ENCODE results near the gene OMA1.
"Not testable (repeated sequence)": the region's sequence is repeated elsewhere in the genome, so short reads cannot be mapped to it uniquely, and the experiment has no call there.

Gene OMA1

DNA sequence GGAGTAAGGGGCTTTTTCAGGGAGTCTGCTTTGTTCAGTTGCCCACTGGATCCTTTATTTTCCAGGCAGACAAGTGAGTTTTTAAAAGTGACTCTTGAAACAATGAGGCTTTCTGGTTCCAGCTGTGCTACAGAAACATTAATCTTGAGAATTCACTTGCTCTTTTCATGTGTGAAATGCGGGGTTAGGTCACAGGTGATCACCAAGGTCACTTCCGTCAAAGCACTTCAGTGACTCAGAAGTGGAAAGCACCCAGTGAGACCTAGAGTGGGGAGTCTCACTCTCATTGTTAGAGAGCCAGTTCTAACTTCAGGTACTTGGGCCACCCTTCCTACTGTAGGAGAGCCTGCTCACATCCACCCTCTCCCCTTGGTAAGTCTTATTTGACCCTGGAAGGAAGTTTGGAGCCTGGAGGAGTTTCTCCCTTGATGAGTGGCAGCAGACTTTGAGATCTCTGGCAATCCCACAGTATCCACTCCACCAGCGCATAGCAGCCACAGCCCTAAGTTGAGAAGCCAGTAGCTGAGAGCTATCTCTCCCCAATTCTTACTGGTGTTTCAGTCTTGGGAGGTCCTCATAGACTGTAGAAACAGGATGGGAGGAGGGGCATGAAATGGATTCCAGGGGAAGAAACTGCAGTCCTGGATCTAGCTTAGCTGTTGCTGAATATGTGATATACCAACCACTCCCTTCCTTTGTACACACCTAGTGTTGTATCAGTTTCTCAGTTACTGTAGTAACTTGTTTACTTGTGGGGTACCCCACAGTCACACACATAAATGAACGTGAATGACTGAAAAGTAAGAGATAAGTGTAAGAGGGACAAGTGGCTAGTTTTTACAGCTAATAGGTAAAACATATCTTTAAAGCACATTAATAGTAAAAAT, 27.4 kb upstream of the OMA1 start:
- DNase-seq: no peak

DNA sequence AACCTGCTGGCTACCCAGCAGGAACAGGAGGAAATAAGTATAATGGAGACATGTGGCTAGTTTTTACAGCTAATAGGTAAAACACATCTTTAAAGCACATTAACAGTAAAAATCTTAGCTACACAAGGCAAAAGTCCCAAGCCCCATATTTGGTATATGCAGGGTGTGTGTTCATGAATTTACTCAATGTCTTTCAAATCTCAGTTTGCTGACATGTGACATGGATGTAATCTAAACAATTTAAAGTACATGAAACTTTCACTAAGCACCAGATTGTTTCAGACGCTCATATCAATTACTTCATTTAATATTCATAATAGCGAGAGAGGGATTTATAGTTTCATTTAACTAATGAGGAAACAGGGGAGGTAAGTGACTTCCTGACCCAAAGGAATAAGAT, 26.6 kb upstream of the OMA1 start:
- no peak for DNase-seq

DNA sequence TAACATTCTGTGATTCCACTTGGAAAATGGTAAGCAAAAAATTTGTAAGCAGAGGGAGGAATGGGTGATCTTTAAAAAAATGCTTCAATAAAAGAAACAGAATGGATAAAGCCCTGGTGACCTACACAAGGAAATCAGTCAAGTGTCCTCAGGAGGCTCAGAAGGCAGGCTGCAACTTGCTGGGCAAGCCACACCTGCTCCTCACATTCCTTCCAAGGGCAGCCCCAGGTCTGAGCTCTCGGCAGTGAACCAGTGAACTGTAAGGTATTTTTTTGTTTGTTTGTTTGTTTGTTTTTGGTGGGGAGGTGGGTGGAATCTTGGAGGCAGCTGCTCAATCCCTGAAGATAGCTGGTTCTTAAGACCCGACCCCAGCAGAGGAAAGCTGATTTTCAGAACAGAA, 26.2 kb upstream of the OMA1 start:
- no peak for DNase-seq

DNA sequence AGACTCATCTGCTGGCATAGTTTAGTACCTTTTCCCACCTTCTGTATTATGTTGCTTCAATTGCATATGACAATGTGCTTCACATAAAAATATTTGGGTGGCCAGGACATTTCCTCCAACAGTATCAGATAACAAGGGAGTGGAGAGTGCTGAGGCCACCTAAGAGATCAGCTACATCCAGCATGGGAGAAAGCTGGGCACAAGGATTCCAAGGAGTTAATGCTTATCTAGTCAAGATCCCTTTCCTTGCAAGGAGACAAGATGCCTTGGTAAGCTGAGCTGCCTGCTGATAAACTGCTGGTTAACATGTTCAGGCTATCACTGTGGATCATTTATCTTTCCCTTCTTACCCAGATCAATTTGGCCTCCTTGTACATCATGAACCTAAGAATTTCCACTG, 25.1 kb upstream of the OMA1 start:
- no peak for DNase-seq

DNA sequence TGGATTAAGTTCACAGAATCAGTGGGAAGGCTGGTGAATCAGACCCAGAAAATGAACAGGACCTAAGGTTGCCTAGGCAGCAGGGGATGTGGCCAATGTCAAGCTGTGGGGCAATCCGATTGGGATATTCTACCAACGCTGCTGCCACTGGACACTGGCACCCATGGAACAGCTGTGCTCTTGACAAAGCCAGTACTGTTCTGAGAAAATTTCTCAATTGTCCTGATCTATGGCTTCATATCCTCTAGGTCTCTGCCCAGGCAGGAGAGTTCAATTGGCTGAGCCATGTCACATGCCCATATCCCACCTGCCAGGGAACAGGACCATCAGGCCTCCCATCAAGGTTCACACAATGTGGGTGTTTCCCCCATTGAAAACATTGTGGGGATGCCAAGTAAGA, 24.3 kb upstream of the OMA1 start:
- DNase-seq: peak in 14 of 58 donors; percentile 3 to 50 (median 36)

DNA sequence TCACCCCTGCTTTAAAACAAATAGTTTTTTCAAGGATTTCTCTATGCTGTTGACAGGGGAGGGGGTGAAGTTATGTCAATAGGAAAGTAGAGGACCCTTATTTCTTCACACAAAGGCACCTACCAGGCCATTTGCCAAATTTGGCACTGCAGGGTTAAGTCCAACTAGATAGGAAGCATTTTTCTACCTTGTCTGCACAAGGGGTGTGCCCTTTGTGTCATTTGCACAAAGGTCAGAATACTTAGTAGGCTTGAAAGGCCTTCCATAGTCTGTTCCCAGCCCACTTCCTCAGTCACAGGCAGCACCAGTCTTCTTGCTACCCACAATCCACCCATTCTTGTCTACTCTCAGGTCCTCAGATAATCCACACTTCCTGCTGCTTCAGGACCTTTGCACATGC, 23.6 kb upstream of the OMA1 start:
- DNase-seq: no peak

DNA sequence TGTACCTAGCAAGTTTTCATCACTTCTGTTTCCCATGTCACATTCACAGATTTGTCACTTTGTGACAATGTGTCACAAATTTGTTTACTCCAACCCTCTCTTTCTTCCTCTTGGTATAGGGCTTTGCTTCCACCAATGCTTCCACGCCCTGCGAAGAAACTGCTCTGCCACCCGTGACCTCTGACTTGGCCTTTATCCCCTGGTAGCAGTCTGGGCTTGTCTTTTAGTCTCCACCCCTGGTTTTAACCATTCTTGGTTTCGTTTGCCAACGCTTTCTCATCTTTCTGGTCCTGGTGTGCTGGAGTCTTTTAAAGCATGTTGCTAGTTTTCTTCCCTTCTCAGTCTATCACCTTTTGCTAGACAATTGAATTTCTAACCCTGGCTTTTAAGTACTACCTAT, 22.4 kb upstream of the OMA1 start:
- no peak for DNase-seq

DNA sequence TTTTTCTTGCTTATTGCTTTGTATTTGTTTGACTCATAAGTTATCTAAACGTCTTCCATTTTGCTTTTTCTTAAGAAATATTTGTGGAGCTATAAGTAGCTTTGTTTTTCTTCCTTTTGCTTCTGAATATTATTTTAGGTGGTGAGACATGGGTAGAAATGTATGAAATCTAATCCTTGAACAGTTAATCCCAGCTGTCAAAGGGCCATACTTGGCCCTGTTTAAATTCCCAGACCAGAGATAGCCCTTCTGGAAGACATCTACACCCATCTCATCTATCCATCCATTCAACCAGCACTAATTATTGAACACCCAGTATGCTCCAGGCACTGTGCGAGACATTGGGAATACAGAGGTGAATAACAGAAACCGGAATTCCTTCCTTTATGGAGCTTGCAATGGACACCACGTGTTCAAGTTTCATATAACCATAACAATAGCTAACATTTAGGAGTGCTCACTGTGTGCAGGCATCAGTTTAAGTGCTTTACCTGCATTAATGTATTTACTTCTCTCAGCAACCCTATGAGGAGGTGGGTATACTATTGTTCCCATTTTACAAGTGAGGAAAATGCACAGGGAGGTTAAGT, 21.8 kb upstream of the OMA1 start:
- DNase-seq: no peak

DNA sequence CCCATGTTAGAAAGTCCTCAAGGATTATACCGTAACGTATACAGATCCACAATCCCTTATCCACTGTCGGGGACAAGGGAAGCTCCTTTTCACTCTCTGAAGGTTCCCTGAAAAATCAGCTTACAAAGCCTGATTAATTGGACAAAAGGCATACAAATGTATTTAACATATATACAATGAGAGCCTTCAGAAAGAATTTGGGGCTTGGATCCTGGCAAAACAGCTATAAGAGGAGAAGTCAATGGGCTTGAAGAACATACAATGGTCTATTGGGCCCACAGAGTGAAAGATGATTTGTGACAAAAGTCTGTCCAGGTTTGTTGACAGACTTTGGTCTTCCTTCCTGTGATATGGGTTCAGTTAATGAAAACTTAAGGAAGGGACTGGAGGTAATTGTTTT, 19.8 kb upstream of the OMA1 start:
- no peak for DNase-seq

DNA sequence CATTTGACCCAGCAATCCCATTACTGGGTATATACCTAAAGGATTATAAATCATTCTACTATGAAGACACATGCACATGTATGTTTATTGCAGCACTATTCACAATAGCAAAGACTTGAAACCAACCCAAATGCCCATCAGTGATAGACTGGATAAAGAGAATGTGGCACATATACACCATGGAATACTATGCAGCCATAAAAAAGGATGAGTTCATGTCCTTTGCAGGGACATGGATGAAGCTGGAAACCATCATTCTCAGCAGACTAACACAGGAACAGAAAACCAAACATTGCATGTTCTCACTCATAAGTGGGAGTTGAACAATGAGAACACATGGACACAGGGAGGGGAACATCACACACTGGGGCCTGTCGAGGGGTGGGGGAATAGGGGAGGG, 17.2 kb upstream of the OMA1 start:
- DNase-seq: not testable (repeated sequence)

DNA sequence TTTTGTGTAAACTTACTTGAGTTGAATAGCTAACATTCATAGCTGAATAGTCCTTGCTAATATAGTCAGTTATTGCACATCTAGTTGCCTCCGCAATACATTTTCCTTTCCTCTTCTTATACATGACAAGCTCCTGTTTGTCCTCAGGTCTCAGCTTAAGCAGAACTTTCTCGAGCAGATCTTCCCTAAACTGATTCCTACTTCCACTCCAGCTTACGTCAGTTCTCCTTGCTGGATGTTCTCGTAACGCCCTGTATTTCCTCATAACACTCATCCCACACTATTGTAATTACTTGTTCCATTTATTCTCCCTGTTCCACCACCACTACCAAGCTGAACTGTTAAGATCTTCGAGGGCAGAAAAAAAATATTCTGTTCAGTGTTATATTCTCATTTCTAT, 15.1 kb upstream of the OMA1 start:
- no peak for DNase-seq

DNA sequence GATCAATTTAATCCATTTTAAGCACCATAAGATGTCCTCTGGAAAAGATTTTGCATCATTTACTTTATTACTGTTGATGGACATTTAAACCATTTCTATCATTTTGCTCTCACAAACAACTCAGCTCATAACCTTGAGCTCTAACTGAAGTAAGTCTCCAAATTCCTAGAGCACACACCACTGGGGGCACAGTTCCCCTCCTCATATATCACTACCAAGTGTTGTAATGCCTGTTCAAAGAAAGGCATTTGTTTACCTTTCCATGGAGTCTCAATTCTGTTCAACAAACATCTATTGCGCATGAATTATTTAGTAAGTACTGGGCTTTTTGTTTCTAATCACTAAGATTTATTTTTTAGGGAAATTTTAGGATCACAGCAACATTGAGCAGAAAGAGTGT, 8.9 kb upstream of the OMA1 start:
- DNase-seq: no peak

DNA sequence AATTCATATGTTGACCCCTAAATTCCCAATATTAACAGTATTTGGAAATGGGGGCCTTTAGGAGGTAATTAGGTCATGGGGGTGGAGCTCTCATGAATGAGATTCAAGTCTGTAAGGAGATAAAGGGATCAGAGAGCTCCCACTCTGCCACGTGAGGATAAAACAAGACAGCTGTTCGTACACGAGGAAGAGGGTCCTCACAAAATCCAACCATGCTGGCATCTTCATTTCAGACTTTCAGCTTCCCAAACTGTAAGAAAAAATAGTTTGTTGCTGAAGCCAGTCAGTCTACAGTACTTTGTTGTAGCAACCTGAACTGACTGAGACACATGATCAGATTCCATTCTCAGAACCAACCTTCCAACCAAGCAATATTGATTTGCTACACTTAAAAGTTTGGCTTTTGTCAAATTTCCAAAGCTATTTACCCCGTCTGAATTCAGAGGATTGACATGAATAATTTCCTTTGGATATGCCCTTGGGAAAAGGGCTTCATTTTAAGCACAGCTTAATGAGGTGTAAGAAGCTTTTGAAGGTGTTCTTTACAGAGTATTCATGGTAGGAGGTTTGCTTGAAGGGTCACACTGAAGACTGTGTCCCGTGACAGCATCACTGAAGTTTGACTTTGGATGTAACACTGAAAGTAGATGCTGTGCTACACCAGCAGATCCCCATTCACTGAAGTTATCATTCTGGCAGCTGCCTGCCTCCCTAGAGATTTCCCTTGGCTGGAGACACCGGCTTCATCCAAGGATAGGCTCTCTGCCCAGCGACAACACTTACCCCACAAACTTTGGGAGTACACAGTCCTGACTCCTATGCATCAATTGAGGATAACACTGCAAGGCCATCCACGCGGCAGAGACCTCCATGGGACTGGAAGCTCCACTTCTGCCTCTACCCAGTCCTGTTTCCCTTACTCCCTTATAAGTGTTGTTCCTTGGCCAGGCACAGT, 4.9 kb upstream of the OMA1 start:
- no peak for DNase-seq

DNA sequence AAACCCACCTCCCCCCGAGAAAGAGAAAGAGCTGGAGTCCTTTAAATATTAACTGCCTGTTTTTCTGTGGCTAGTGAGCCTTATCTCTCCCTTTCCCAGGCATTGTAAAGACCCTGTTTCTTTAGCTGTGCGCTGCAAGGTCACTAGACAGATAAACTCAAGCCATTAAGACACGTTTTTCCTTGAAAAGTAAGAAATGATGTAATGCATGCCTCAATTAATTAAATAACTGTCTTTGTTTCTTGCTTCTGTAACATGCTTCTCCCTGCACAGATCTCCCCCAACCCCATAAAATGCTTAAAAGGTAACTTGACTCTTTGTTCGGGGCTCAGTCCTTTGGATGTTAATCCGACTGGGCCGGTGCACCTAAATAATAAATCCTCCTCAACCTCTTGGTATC, 2.8 kb upstream of the OMA1 start:
- not testable (repeated sequence) for DNase-seq

DNA sequence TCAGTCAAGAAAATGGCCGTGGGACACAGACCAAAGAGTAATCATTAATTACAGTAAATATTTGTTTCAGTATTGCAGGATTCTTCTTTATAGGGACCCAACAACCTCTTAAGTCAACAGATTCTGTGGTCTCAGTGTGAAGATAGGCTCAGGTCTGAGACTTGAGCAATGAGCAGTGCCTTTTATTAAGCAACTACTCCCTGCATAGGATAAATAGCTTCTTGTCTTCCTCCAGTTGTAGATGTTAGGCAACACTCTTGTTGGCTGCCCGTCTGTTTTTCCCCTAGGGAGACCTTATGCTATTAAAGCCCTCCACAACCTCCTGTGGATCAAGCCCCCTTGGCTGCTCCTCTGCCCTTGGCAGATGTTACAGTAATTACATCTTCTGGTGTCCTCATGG, 1.8 kb upstream of the OMA1 start:
- no peak for DNase-seq

DNA sequence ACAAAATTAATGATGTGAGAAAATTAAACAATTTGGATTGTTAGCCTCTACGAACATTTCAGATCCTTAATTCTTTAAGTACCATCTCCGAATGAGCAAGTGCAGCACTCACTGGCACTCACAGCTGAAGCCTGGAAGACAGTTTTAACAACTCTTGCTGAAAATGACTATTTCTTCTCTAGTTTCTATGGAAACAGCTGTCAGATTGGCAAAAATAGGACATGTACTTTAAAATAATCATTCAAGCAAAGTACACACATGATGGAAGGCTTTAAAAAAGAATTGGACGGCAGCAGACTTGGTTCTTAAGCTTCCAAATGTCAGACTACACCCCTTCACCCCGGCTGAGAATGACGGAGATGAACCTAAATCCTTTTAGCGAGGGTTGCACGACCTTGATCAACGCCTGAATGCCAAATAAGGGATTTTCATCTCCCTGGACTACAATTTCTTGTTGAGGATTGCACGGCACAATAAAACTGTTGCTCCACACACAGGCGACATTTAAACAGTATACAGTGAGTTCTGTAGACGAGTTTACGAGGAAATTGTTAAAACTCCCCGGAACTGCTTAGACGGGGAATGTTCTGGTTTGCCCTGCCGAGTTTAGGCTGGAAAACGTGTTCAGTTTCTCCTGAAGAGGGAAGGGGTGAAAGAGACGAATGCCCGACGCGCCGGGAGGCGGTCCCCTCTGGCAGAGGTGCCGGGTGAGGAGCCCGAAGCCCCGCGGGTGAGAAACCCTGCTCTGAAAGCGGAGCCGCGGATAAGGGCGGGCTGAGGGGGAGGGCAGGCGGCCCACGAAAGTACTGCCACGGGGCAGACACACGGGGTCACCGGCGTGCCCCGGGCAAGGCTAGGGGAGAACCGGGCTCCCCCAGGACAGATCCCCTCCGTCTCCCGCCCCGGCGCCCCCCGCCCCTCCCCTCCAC, 671 bp downstream of the OMA1 start:
- DNase-seq: peak in 56 of 58 donors; percentile 37 to 89 (median 72)

DNA sequence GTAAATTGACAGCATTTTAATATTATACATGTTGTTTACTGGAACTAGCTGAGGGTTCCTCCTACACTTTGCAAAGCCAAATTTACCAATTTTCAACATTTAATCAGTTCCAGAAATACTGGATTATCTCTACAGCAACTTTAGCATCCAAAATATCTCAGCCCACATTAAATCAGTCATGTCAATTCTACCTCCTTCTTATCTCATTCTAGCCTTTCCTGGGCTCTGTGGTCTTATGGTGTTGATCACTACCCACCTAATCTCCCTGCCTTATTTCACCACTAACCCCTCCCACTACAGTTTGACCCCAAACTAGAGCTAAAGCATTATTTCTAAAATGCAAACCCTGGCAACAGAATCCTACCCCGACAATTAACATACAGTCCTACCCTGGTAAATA, 3.3 kb downstream of the OMA1 start:
- no peak for DNase-seq

DNA sequence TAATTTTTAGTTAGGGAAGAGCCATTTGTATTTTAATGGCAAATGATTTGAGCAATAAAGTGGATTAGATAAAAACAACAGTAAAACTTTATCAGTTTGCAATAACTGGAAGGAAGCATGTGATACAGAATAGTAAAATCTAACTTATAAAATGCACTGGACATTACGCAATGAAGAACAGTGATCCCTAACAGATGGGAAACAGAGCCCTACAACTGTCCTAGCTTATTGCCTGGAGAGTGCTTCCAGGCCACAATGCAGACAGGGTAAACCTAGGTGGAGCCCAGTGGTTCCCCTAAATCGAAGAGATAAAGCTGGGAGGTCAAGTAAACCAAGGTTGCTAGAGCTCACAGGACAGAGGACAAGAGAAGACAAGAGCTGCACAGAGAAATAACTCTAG, 7.0 kb downstream of the OMA1 start:
- no peak for DNase-seq

DNA sequence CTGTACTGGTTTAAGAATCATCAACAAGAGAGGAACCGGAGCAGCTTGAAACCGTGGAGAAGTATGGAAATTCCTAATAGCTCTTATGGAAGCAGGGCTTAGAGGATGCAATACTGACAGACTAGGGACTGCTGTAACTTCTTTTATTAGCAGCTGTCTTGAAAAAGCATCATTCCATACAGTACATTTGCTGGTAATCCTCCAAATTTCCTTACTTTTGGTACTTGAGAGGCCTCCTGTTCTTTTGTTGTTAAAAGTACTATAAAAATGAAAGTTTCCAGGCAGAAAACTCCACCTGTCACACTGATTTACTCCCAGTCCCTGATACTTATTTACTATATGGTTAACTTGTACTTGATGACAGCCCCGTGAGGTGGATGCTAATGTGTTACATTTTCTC, 7.7 kb downstream of the OMA1 start:
- DNase-seq: no peak

DNA sequence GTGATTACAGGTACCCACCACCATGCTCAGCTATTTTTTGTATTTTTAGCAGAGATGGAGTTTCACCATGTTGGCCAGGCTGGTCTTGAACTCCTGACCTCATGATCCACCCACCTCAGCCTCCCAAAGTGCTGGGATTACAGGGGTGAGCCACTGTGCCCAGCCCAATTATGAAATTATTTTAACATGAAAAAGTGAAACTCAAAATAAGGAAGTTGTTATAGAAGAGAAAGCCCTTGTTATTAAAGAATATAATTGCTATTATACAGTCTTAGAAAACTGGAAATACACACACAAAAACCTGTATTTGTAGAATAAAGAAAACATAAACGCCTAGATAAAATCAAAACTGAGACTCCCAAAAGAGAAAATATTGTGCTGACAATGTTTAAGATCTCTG, 14.7 kb downstream of the OMA1 start:
- not testable (repeated sequence) for DNase-seq

DNA sequence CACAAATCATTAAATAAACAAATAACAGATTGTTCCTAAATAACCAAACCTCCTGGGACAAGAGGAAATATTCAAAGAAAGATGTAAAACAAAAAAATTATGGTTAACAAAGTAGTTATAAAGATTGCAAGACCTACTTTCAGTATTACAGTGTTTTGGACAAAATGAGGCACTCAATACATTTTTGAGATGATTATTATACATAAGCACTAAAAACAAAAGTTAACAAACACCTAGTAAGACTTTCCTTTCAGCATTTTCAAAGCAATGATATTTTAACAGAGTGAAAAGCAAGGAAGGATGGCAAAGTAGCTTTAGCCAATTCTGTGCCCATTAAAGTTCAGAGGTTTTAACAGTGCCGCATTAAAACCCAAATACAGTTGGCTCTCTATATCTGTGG, 17.2 kb downstream of the OMA1 start:
- no peak for DNase-seq
